ENCODE results near the gene PRR14L. TPM values are rescaled to one million over a fixed set of nuclear protein-coding genes. Genes with fewer than 3 reads are reported as not detected.
"Not testable (repeated sequence)": the region's sequence is repeated elsewhere in the genome, so short reads cannot be mapped to it uniquely, and the experiment has no call there.

The PRR14L gene
- polyA plus RNA-seq, 12 donors = 12.8 to 26.5 (median 17.9) TPM; not detected in 1

GRCh38 chr22:31683181-31684105 lies 66.5 kb downstream of the PRR14L start:
- no peak for DNase-seq

DNA sequence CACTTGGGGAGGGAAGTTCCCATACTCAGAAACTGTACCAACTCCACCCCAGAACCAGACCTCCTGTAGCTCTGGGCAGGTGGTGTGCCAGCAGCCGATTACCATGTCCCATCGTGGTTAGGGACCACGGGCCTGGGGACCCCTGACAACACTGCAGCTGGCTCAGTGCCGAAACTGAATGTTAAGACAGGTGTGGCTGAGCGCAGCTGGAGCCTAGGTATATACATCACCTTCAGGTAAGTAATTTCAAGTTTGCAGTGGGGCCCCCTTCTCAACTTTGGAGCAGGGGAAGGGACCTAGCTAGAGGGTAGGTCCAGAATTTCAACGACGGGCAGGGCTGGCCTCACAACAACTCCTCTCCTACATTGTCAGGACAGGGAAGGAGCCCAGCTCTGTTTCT lies 67.2 kb downstream of the PRR14L start:
- DNase-seq = no peak

GRCh38 chr22:31681349-31682345 lies 68.3 kb downstream of the PRR14L start:
- peak; percentile 58 for DNase-seq

GRCh38 chr22:31680861-31681341 lies 69.0 kb downstream of the PRR14L start:
- DNase-seq = no peak

- no peak for DNase-seq
These were observed 71.2 kb downstream of the PRR14L start for GRCh38 chr22:31678748-31679147.

DNA sequence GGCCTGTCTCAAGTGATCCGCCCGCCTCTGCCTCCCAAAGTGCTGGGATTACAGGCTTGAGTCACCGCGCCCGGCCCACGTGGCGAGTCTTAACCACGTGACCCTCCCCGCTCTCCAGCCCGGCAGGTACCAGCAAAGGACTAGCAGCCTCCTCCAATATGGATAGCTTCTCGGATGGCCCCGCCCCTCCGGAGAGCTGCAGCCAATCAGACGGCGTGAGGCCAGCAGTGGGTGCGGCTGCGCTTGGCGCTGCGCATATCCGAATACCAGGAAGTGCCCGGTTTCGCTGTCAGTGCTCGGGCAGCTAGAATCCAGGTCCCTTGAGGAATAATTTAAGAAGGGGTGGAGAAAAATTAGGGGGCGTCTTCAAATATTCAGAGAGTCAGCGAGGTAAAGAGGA lies 73.2 kb downstream of the PRR14L start:
- DNase-seq = peak; percentile 83

GRCh38 chr22:31674219-31674618 lies 75.7 kb downstream of the PRR14L start:
- not testable (repeated sequence) for DNase-seq

- not testable (repeated sequence) for DNase-seq
These were observed 81.1 kb downstream of the PRR14L start for GRCh38 chr22:31668849-31669248.

DNA sequence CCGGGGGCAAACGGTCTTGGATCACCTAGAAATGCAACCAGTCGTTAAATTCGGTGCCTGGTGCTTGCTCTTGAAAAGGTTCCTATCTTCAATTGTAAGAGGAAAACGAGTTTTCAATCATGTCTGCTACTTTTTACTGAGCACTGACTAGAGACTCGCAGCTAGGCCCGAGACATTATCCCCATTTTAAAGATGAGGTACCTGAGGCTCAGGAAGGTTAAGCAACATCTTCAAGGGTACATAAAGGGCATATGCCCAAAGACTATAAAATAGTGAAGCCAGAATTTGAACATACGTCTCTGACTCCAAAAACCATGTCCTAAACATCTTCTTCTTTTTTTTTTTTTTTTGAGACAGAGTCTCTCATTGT lies 87.3 kb downstream of the PRR14L start:
- no peak for DNase-seq

DNA sequence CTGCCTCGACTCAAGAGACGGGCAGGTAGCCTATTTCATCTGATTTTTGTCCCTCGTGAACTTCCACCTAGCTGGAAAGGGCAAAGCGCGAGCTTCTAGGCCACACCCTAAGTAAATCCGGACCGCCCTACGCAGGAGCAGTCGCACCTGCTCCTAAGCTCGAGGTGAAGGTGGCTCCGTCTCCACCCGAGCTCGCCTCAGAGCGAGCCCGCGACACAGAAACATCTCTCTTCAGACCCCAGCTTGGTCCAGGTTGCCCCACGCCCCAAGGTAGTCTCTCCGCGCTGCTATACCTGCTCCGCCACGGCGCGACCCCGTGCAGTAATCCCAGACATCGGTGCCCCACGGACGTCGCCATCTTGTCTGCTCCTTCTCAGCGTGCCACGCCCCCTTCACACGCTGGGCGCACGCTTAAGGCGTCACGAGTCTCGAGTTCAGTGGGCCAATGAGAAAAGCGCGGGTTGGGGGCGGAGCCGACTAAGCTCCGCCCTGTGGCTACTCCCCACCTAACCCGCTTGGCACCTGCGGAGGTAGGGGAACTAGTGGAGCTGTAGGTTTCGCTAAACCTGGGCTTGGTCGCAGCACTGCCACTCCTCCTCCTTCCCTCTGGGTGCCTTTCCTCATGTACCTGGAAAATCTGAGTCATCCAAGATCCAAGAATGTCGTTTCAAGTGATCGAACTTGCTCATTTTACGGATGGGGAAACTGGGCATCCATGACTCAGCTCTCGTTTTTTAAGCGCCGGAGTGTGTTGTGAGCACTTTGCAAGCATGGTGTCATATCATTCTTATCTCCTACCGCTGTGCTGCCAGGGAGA lies 87.9 kb downstream of the PRR14L start, which contains the start of gene PISD:
Gene PISD (minus strand): TSS at position 365 of the 817 bp plus-strand sequence. CDS start 7 bp downstream, at position 358.
- DNase-seq = peak; percentile 97

DNA sequence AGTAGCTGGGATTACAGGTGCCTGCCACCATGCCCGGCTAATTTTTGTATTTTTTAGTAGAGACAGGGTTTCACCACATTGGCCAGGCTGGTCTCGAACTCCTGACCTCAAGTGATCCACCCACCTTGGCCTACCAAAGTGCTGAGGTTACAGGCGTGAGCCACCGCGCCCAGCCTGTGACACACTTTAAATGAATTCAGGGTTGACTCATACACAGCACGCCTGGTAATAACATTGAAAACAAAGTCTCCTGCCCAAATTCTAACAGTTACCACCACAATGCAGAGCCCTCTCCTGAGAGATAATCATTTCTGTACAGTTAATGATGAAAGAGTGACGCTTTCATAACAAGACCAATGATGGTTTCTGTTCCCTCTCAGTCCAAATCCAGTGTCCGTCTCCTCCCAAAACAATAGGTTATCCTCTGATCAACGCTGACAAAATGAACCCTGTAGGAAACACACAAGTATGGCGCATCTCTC lies 89.0 kb downstream of the PRR14L start:
- DNase-seq = not testable (repeated sequence)

DNA sequence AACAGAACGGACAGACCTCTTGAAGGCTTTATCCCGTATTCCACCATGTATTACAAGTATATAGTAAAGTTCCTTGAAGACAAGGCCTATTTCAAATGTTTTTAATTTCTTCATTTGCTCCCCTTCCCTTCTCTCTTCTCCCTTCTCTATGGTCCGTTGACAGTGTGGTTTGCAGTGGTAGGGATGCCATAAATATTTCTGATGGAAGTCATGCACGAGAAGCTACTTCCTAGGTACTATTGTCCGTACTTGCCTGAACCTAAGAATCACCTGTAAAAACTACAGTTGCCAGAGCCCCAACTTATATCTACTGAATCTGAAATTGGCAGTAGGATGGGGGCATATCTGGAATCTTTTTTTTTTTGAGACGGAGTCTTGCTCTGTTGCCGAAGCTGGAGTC lies 90.7 kb downstream of the PRR14L start:
- DNase-seq = no peak

- DNase-seq = no peak
These were observed 95.5 kb downstream of the PRR14L start for GRCh38 chr22:31654408-31654807.

GRCh38 chr22:31653944-31654343 lies 96.0 kb downstream of the PRR14L start:
- DNase-seq = no peak

- DNase-seq = no peak
These were observed 96.8 kb downstream of the PRR14L start for GRCh38 chr22:31652911-31653684.

GRCh38 chr22:31652088-31652487 lies 97.8 kb downstream of the PRR14L start:
- DNase-seq = no peak

DNA sequence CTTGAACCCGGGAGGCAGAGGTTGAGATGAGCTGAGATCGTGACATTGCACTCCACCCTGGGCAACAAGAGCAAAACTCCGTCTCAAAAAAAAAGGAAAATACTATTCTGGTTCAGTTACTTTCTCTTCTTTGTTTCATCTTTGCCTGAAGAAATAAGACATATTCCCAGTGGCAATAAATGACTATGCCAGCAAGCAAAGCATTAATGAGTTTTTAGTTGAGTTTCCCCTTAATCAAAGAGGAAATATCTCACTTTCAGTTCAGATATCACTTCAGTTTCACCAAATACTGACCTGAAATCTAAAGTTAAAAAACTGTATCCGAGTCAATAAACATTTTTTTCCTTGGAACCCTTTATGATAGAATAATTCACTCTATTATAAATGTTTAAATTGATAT lies 98.3 kb downstream of the PRR14L start:
- DNase-seq = no peak

DNA sequence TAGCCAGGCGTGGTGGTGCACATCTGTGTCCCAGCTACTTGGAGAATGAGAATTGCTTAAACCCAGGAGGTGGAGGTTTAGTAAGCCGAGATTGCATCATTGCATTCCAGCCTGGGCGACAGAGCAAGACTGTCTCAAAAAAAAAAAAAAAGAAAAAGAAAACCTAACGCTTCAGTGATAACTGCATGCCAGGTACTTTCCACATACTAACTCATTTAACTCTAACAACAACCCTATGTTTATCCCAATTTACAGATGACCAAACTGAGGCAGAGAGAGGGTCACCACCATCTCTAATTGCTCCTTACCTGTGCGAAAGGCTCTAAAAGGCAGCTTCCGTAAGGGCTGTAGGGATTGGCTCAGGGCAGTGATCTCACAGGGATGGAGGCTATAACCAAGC lies 99.5 kb downstream of the PRR14L start:
- no peak for DNase-seq

- no peak for DNase-seq
These were observed 102.2 kb downstream of the PRR14L start for GRCh38 chr22:31647523-31648320.

All from muscle of arm (tissue), 12 donors.